ENCODE data around the gene PPP2R5B. TPM values are rescaled to one million over a fixed set of nuclear protein-coding genes. Genes with fewer than 3 reads are reported as not detected.

Gene PPP2R5B
- total and polyA plus RNA-seq, 5 donors = 21.7 to 28.9 (median 25.1) TPM

- H3K4me3 ChIP-seq (ENCODE audit: low read length) = no peak overlapping the region
- no peaks in the 10 kb centered on the region for H3K27me3 ChIP-seq (ENCODE audit: control insufficient read depth, insufficient read depth)
- no peaks in the 10 kb centered on the region for H3K4me1 ChIP-seq (ENCODE audit: control insufficient read depth, insufficient read depth, low read length)
- intact Hi-C loops (cut with DNase I) = loop anchor here in 2 of 4 donors (5.0 kb wide), 1 partner anchor 43 kb away; no protein-coding TSS in a partner anchor
- DNase-seq = no peak
- H3K27ac ChIP-seq (ENCODE audit: low read length) = no peak overlapping the region
- ATAC-seq = no peak
- WGBS = 90% methylated on average over 7 of the region's 7 CpGs
- no peaks in the 10 kb centered on the region for H3K9me3 ChIP-seq (ENCODE audit: control insufficient read depth, low read length)
Measured at GRCh38 chr11:64890522-64890939, 34.0 kb upstream of the PPP2R5B start.

- no peak overlapping the region for H3K27ac ChIP-seq (ENCODE audit: low read length)
Measured at GRCh38 chr11:64891215-64891848, 33.2 kb upstream of the PPP2R5B start.

GRCh38 chr11:64891880-64892279, 32.6 kb upstream of the PPP2R5B start:
- no peak for DNase-seq
- Histone ChIP-seq H3K27me3 (ENCODE audit: control insufficient read depth, insufficient read depth) (no peaks in the 10 kb centered on the region), H3K27ac (ENCODE audit: low read length) (no peak overlapping the region), H3K4me1 (ENCODE audit: control insufficient read depth, insufficient read depth, low read length) (no peaks in the 10 kb centered on the region), H3K4me3 (ENCODE audit: low read length) (no peak overlapping the region), H3K9me3 (ENCODE audit: control insufficient read depth, low read length) (no peaks in the 10 kb centered on the region)
- ATAC-seq = no peak
- WGBS = 82% methylated on average over 5 of the region's 5 CpGs
- intact Hi-C loops (cut with DNase I) = loop anchor here in 3 of 4 donors (2.0 to 5.0 kb wide), 2 partner anchors 45 kb away; no protein-coding TSS in a partner anchor

More at GRCh38 chr11:64891215-64891848, 33.2 kb upstream of the PPP2R5B start:
- H3K27me3 ChIP-seq (ENCODE audit: control insufficient read depth, insufficient read depth) = no peaks in the 10 kb centered on the region
- H3K4me3 ChIP-seq (ENCODE audit: low read length) = no peak overlapping the region
- intact Hi-C loops (cut with DNase I) = loop anchor here in 2 of 4 donors (5.0 kb wide), 1 partner anchor 44 kb away; no protein-coding TSS in a partner anchor
- DNase-seq (no peak), ATAC-seq (no peak)
- no peaks in the 10 kb centered on the region for H3K4me1 ChIP-seq (ENCODE audit: control insufficient read depth, insufficient read depth, low read length)
- WGBS = 90% methylated on average over 25 of the region's 25 CpGs
- H3K9me3 ChIP-seq (ENCODE audit: control insufficient read depth, low read length) = no peaks in the 10 kb centered on the region

- H3K4me3 ChIP-seq (ENCODE audit: low read length) = no peak overlapping the region
- WGBS = 72% methylated on average over 11 of the region's 11 CpGs
- peak in 1 of 3 donors; percentile 59 for DNase-seq
- no peaks in the 10 kb centered on the region for H3K27me3 ChIP-seq (ENCODE audit: control insufficient read depth, insufficient read depth)
- no peak for ATAC-seq
- intact Hi-C loops (cut with DNase I) = loop anchor here in 3 of 4 donors (2.0 to 5.0 kb wide), 2 partner anchors 45 to 46 kb away; no protein-coding TSS in a partner anchor
- no peak overlapping the region for H3K27ac ChIP-seq (ENCODE audit: low read length)
- no peaks in the 10 kb centered on the region for H3K4me1 ChIP-seq (ENCODE audit: control insufficient read depth, insufficient read depth, low read length)
- H3K9me3 ChIP-seq (ENCODE audit: control insufficient read depth, low read length) = no peaks in the 10 kb centered on the region
Measured at GRCh38 chr11:64892411-64892831, 32.1 kb upstream of the PPP2R5B start.

GRCh38 chr11:64892838-64893193, 31.7 kb upstream of the PPP2R5B start:
- WGBS = 85% methylated on average over 10 of the region's 10 CpGs
- intact Hi-C loops (cut with DNase I) = loop anchor here in 3 of 4 donors (2.0 to 5.0 kb wide), 2 partner anchors 46 kb away; no protein-coding TSS in a partner anchor
- Histone ChIP-seq H3K4me3 (ENCODE audit: low read length) (no peak overlapping the region), H3K27ac (ENCODE audit: low read length) (no peak overlapping the region), H3K9me3 (ENCODE audit: control insufficient read depth, low read length) (no peaks in the 10 kb centered on the region), H3K4me1 (ENCODE audit: control insufficient read depth, insufficient read depth, low read length) (no peaks in the 10 kb centered on the region), H3K27me3 (ENCODE audit: control insufficient read depth, insufficient read depth) (no peaks in the 10 kb centered on the region)
- ATAC-seq = no peak
- DNase-seq = peak in 1 of 3 donors; percentile 42

- ATAC-seq (peak in 1 of 2 donors; percentile 2), DNase-seq (peak in 1 of 3 donors; percentile 57)
- Histone ChIP-seq H3K4me1 (ENCODE audit: control insufficient read depth, insufficient read depth, low read length) (no peaks in the 10 kb centered on the region), H3K4me3 (ENCODE audit: low read length) (no peak overlapping the region), H3K9me3 (ENCODE audit: control insufficient read depth, low read length) (no peaks in the 10 kb centered on the region), H3K27ac (ENCODE audit: low read length) (no peak overlapping the region), H3K27me3 (ENCODE audit: control insufficient read depth, insufficient read depth) (no peaks in the 10 kb centered on the region)
- WGBS = 76% methylated on average over 25 of the region's 25 CpGs
- intact Hi-C loops (cut with DNase I) = loop anchor here (2.0 to 5.0 kb wide), 3 partner anchors 46 to 49 kb away; partner anchors contain the start of gene CDC42BPG (in 1 of the 4)
Measured at GRCh38 chr11:64893194-64894069, 31.1 kb upstream of the PPP2R5B start.

GRCh38 chr11:64894070-64894811, 30.2 kb upstream of the PPP2R5B start:
- ATAC-seq = peak; percentile 80 to 82
- H3K27me3 ChIP-seq (ENCODE audit: control insufficient read depth, insufficient read depth) = no peaks in the 10 kb centered on the region
- no peaks in the 10 kb centered on the region for H3K4me1 ChIP-seq (ENCODE audit: control insufficient read depth, insufficient read depth, low read length)
- H3K27ac ChIP-seq (ENCODE audit: low read length) = no peak overlapping the region
- intact Hi-C loops (cut with DNase I) = loop anchor here in 3 of 4 donors (2.0 to 5.0 kb wide), 2 partner anchors 47 to 49 kb away; partner anchors contain the start of gene CDC42BPG (in 1 of the 3)
- H3K4me3 ChIP-seq (ENCODE audit: low read length) = no peak overlapping the region
- H3K9me3 ChIP-seq (ENCODE audit: control insufficient read depth, low read length) = no peaks in the 10 kb centered on the region
- peak; percentile 90 to 96 (median 96) for DNase-seq
- 33% methylated on average over 14 of the region's 14 CpGs for WGBS

- no peaks in the 10 kb centered on the region for H3K27me3 ChIP-seq (ENCODE audit: control insufficient read depth, insufficient read depth)
- H3K9me3 ChIP-seq (ENCODE audit: control insufficient read depth, low read length) = no peaks in the 10 kb centered on the region
- 82% methylated on average over 39 of the region's 39 CpGs for WGBS
- ATAC-seq (peak; percentile 3), DNase-seq (peak in 1 of 3 donors; percentile 66)
- H3K4me3 ChIP-seq (ENCODE audit: low read length) = no peak overlapping the region
- H3K4me1 ChIP-seq (ENCODE audit: control insufficient read depth, insufficient read depth, low read length) = no peaks in the 10 kb centered on the region
- intact Hi-C loops (cut with DNase I) = loop anchor here in 3 of 4 donors (2.0 to 5.0 kb wide), 2 partner anchors 48 to 50 kb away; partner anchors contain the start of gene CDC42BPG (in 1 of the 3)
- no peak overlapping the region for H3K27ac ChIP-seq (ENCODE audit: low read length)
Measured at GRCh38 chr11:64894812-64895452, 29.6 kb upstream of the PPP2R5B start.

- no peak overlapping the region for H3K4me3 ChIP-seq (ENCODE audit: low read length)
- 84% methylated on average over 14 of the region's 14 CpGs for WGBS
- H3K27me3 ChIP-seq (ENCODE audit: control insufficient read depth, insufficient read depth) = no peaks in the 10 kb centered on the region
- no peak for ATAC-seq
- intact Hi-C loops (cut with DNase I) = no loop called here
- no peaks in the 10 kb centered on the region for H3K9me3 ChIP-seq (ENCODE audit: control insufficient read depth, low read length)
- no peaks in the 10 kb centered on the region for H3K4me1 ChIP-seq (ENCODE audit: control insufficient read depth, insufficient read depth, low read length)
- no peak overlapping the region for H3K27ac ChIP-seq (ENCODE audit: low read length)
- DNase-seq = no peak
Measured at GRCh38 chr11:64896448-64897022, 28.0 kb upstream of the PPP2R5B start.

Measured in right cardiac atrium (tissue), 5 donors.